UCSD-AML1 (cell line): ENCODE measurements around the gene ZNF80.
"Not testable (repeated sequence)": the region's sequence is repeated elsewhere in the genome, so short reads cannot be mapped to it uniquely, and the experiment has no call there.

Experiments
- DNase-seq: peaks from one replicate; lab custom pipeline; 2025; ENCODE audit not compliant: unreplicated experiment; lab: John Stamatoyannopoulos, UW

Gene ZNF80

DNA sequence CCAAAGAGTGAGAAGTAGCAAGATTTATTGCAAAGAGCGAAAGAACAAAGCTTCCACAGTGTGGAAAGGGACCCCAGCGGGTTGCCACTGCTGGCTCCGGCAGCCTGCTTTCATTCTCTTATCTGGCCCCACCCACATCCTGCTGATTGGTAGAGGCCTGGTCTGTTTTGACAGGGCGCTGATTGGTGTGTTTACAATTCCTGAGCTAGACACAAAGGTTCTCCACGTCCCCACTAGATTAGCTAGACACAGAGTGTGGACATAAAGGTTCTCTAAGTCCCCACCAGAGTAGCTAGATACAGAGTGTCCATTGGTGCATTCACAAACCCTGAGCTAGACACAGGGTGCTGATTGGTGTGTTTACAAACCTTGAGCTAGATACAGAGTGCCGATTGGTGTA is at the start of gene ZNF80:
TSS of gene ZNF80 (minus strand) at position 101 of the 400 bp plus-strand sequence. CDS start 504 bp downstream, outside the sequence.
- not testable (repeated sequence) for DNase-seq

DNA sequence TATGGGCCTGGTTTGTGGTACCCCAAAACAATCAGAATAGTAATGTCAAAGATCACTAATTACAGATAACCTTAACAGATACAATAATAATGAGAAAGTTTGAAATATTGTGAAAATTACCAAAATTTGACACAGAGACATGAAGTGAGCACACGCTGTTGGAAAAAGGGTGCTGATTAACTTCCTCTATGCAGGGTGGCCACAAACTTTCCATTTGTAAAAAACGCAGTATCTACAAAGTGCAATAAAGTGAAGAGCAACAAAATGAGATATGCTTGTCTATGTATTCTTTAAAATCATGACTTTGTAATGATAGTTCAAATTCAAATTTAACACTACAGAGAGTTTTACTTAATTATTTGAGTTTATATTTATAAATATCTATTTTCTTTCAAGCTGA is 48.9 kb upstream of the ZNF80 start:
- DNase-seq, result no peak

- DNase-seq, result no peak
Observed at GRCh38 chr3:114285648-114286230, 48.4 kb upstream of the ZNF80 start.

DNA sequence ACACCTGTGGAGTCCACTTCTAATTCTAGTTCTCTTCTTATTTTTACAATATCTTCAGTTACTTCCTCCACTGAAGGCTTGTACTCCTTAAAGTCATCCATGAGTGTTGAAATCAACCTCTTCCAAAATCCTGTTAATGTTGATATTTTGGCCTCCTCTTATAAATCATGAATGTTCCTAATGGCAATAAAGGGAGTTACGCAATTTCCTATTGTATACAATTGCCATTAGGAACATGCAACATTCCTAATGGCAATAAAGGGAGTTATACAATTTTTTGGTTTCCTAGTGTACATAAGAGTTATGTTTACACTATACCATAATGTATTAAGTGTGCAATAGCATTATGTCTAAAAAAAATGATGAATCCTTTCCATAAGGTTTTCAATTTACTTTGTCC is 47.3 kb upstream of the ZNF80 start:
- DNase-seq, result no peak

DNA sequence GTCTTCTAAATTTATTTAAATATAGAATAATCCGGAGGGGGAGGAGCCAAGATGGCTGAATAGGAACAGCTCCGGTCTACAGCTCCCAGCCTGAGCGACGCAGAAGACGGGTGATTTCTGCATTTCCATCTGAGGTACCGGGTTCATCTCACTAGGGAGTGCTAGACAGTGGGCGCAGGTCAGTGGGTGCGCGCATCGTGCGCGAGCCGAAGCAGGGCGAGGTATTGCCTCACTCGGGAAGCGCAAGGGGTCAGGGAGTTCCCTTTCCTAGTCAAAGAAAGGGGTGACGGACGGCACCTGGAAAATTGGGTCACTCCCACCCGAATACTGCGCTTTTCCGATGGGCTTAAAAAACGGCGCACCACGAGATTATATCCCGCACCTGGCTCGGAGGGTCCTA is 39.5 kb upstream of the ZNF80 start:
- DNase-seq, result not testable (repeated sequence)

- DNase-seq, result no peak
Observed at GRCh38 chr3:114274929-114275328, 37.6 kb upstream of the ZNF80 start.

- no peak for DNase-seq
Observed at GRCh38 chr3:114272271-114272670, 34.9 kb upstream of the ZNF80 start.

DNA sequence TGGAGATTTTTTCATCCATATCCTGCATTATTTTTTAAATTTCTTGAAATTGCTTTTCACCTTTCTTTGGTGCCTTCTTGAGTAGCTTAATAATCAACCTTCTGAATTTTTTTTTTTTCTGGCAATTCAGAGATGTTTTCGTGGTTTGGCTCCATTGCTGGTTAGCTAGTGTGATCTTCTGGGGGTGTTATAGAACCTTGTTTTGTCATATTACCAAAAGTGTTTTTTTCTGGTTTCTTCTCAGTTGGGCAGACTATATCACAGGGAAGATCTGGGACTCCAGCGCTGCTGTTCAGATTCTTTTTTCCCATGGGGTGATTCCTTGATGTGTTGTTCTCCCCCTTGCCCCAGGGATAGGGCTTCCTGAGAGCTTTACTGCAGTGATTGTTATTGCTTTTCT is 32.6 kb upstream of the ZNF80 start:
- DNase-seq, result no peak

DNA sequence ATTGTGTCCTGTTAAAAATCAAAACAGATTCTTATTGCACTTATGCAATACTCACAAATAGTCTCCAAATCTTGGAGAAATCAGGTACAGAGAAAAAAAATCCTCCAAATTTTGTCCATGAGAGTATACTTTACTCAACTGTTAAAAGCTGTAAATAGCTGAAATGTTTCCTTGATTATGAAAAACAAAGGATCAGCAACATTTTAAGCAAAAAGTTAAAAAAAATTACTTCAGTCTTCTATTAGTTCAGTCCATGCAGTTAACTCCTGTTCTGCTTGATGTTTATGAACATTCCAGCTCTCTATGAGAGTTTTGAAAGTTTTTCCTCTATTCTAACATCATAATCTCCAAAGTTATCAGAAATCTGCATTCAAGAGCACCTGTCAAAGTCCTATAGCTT is 22.8 kb upstream of the ZNF80 start:
- no peak for DNase-seq

- DNase-seq, result no peak
Observed at GRCh38 chr3:114259566-114259965, 22.2 kb upstream of the ZNF80 start.

GRCh38 chr3:114253505-114253904 is 16.1 kb upstream of the ZNF80 start:
- DNase-seq, result no peak

DNA sequence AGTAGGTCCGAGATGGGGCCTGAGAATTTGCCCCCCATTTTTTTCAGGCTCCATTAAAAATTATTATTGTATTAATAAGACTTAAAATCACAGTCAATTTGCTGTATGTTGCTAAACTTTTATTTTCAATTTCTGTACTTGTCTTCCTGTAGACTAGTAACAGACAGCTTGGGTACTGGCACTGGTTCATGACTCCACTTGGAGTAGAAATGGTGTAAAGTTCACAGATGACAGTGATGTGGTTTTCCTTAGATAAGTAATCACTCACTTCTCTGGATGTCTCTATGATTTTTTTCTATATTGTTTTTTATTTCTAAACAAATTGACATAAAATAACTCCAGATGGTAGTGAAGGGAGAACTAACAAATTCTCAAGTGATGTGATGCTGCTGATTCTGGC is 15.6 kb upstream of the ZNF80 start:
- DNase-seq, result no peak

DNA sequence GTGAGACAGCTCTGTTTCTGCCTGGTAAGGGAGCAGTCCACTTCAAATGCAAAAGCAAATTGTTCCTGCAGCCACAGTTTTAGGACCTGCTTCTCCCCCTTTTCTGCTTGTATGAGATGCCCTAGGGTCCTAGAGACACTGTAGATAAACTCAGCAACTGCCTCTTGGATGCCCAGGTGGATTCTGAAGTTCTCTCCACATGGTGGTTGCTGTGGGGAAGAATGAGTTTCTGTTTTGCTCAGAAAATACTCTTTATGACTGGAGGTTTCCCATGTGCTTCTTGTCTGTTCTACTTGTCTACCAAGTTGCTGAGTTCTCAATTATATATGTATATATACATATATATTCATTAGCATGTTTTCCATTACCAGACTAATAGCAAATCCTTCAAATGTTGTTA is 5.6 kb upstream of the ZNF80 start:
- DNase-seq, result no peak

GRCh38 chr3:114241262-114241661 is 3.9 kb upstream of the ZNF80 start:
- no peak for DNase-seq

DNA sequence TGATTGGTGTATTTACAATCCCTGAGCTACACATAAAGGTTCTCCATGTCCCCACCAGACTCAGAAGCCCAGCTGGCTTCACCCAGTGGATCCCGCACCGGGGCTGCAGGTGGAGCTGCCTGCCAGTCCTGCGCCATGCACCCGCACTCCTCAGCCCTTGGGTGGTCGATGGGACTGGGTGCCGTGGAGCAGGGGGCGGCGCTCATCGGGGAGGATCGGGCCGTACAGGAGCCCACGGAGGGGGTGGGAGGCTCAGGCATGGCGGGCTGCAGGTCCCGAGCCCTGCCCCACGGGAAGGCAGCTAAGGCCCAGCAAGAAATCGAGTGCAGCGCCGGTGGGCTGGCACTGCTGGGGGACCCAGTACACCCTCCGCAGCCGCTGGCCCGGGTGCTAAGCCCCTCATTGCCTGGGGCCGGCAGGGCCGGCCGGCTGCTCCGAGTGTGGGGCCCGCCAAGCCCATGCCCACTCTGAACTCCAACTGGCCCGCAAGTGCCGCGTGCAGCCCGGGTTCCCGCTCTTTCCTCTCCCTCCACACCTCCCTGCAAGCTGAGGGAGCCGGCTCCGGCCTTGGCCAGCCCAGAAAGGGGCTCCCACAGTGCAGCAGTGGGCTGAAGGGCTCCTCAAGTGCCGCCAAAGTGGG is 888 bp upstream of the ZNF80 start:
- DNase-seq, result not testable (repeated sequence)

DNA sequence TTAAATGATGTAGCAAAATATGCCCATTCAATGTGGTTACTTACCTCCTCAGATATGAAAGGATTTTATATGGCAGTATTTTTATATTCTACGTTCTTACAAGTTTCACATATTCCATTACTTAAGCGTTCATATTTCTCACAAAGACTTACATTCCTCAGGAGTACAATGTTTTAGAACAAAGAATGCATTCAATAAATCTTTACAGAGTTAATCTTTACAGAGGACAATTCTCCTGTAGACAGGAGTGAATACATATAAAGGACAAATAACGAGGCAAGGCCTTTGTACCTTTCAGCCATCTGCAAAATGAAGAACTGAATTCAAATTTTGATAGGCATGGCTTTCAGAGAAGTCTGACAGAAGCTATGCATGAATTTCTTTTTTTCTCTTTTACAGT is 1.9 kb downstream of the ZNF80 start:
- no peak for DNase-seq

- no peak for DNase-seq
Observed at GRCh38 chr3:114234745-114235144, 2.6 kb downstream of the ZNF80 start.

DNA sequence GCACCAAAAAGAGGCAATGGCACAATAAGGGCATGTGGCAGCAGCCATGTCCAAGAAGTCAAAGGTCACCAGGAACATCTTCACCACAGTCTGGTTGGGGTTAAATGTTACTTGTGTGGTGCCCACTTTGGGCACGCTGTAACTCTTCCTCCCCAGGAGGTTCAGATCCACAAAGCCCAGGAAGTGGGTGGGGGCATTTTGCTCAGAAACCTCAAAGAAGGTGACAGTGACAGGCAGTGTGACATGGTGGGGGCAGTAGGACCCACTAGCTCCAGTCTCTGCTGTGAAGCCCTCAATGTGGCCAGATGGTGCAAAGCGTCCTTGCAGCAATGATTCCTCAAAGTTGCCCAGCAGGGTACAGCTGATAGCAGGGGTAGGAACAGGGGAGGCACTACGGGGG is 5.8 kb downstream of the ZNF80 start:
- no peak for DNase-seq

- no peak for DNase-seq
Observed at GRCh38 chr3:114227076-114227475, 10.3 kb downstream of the ZNF80 start.

DNA sequence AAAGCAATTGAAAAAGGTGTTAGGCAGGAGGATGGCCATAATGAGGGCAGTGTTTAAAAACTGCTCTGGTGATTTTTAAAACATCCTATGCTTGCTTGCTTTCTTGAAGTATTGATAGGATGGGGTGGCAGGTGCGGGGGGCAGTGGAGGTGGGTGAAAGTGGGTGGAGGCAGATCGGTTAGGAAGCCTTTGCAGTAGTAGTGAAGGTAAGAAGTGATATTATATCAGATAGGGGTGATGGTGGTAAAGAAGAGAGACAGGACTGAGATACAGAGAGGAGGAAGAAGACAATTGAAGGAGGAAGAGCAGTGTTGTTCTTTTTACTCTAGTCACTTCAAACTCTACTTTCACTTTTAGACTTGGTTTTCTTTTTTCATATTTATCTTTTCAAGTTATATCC is 11.1 kb downstream of the ZNF80 start:
- DNase-seq, result no peak

DNA sequence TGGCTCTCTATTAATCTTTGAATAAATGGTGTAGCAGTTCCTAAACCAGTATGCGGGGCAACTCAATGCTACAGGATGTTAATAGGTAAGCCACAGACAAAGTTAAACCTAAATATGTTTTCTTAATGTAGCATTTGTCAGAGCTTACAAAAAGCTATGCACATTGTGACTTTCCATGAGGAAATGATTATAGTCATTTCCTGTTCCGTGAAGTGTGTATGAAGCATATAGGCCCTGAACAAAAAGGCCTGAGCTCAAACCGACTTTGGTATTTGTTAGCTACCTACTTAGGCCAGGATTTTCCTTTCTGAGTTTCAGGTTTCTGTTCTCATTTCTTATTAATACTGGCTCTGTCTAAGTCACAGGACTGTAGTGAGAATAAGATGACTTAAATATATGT is 14.2 kb downstream of the ZNF80 start:
- DNase-seq, result no peak

- no peak for DNase-seq
Observed at GRCh38 chr3:114221881-114222264, 15.5 kb downstream of the ZNF80 start.
